Cardiac muscle cell (in vitro differentiated cells and primary cell): ENCODE measurements around the gene PRM2. TPM values are rescaled to one million over a fixed set of nuclear protein-coding genes. Genes with fewer than 3 reads are reported as not detected.
A peak's percentile ranks its signal among the peaks of the same experiment; 100 is the strongest.

ENCODE experiments used
- DNase-seq, 2 donors: peaks; one replicate each; pipeline versions ENCODE4 v3.0.0 to v3.0.0-alpha.2; 2010 to 2017; ENCODE audit warnings: low read depth in 1 of 2, low spot score in 1 of 2
- H3K27ac ChIP-seq: fragments of 200-600 bp; sonication (generic); 2 replicates; pipeline ENCODE4 v1.5.1; 2016
- H3K27me3 ChIP-seq: fragments of 200-600 bp; sonication (generic); 2 replicates; pipeline ENCODE4 v1.6.0; 2016; ENCODE audit warnings: control low read depth
- H3K36me3 ChIP-seq: fragments of 200-600 bp; sonication (generic); 2 replicates; pipeline ENCODE4 v1.5.1; 2016; ENCODE audit warnings: control low read depth
- H3K4me1 ChIP-seq: fragments of 200-600 bp; sonication (generic); 2 replicates; pipeline ENCODE4 v1.8.1; 2017; ENCODE audit warnings: low read depth, mild to moderate bottlenecking, mixed run types
- H3K4me3 ChIP-seq: fragments of 200-600 bp; sonication (generic); 2 replicates; pipeline ENCODE4 v1.5.1; 2016; ENCODE audit warnings: mild to moderate bottlenecking
- H3K9me3 ChIP-seq: fragments of 200-600 bp; sonication (generic); 2 replicates; pipeline ENCODE4 v1.5.1; 2017; ENCODE audit warnings: low read depth, mild to moderate bottlenecking, control low read depth
- CTCF ChIP-seq: IDR thresholded peaks from 2 replicates; pipeline ENCODE4 v1.5.1; 2012; ENCODE audit warnings: low read depth, mild to moderate bottlenecking, low read length
- polyA plus RNA-seq: library from polyadenylated mRNA; unstranded; fragments of >200 nt; fragmentation: Nextera tagmentation; extraction: Ambion mirVana; gene quantifications from 2 replicates; pipeline ENCODE4 v1.2.1, GENCODE V29; 2016
- total RNA-seq: library from RNA; depleted of rRNA; stranded (reverse); fragments of >200 nt; gene quantifications from 2 replicates; pipeline ENCODE4 v1.2.3, GENCODE V29; 2016

Gene PRM2
- total and polyA plus RNA-seq, 2 experiments from 2014 or later = 0.42 TPM; not detected in 1

GRCh38 chr16:11314309-11314894 is 38.1 kb upstream of the PRM2 start:
- H3K27ac ChIP-seq = no peak overlapping the region
- no peak for TF ChIP-seq CTCF
- H3K4me3 ChIP-seq = no peak overlapping the region
- no peaks in the 10 kb centered on the region for H3K4me1 ChIP-seq
- H3K27me3 ChIP-seq = peaks cover 11% of the 10 kb centered on the region
- no peaks in the 10 kb centered on the region for H3K9me3 ChIP-seq
- no peaks in the 10 kb centered on the region for H3K36me3 ChIP-seq
- DNase-seq = no peak

- DNase-seq = no peak
- Histone ChIP-seq H3K27ac (no peak overlapping the region), H3K36me3 (no peaks in the 10 kb centered on the region), H3K9me3 (no peaks in the 10 kb centered on the region), H3K4me1 (no peaks in the 10 kb centered on the region), H3K27me3 (peaks cover 11% of the 10 kb centered on the region), H3K4me3 (no peak overlapping the region)
- no peak for TF ChIP-seq CTCF
Observed at GRCh38 chr16:11313493-11314308, 37.4 kb upstream of the PRM2 start.

- no peaks in the 10 kb centered on the region for H3K4me1 ChIP-seq
- no peak for TF ChIP-seq CTCF
- no peak overlapping the region for H3K27ac ChIP-seq
- H3K36me3 ChIP-seq = no peaks in the 10 kb centered on the region
- peak in 1 of 2 donors; percentile 65 for DNase-seq
- no peak overlapping the region for H3K4me3 ChIP-seq
- no peaks in the 10 kb centered on the region for H3K9me3 ChIP-seq
- H3K27me3 ChIP-seq = peaks cover 11% of the 10 kb centered on the region
Observed at GRCh38 chr16:11312718-11313492, 36.6 kb upstream of the PRM2 start.

GRCh38 chr16:11310997-11311561 is 34.8 kb upstream of the PRM2 start:
- DNase-seq = no peak
- no peak for TF ChIP-seq CTCF
- Histone ChIP-seq H3K4me1 (no peaks in the 10 kb centered on the region), H3K36me3 (no peaks in the 10 kb centered on the region), H3K9me3 (no peaks in the 10 kb centered on the region), H3K27me3 (peaks cover 8% of the 10 kb centered on the region), H3K27ac (no peak overlapping the region), H3K4me3 (no peak overlapping the region)

GRCh38 chr16:11310634-11310977 is 34.3 kb upstream of the PRM2 start:
- no peaks in the 10 kb centered on the region for H3K4me1 ChIP-seq
- no peak overlapping the region for H3K27ac ChIP-seq
- no peaks in the 10 kb centered on the region for H3K9me3 ChIP-seq
- H3K27me3 ChIP-seq = peaks cover 3% of the 10 kb centered on the region
- H3K36me3 ChIP-seq = no peaks in the 10 kb centered on the region
- TF ChIP-seq CTCF = no peak
- no peak overlapping the region for H3K4me3 ChIP-seq
- DNase-seq = no peak
